CD14-positive monocyte (primary cell): Measurements from ENCODE around the gene P3H3. TPM values are rescaled to one million over a fixed set of nuclear protein-coding genes. Genes with fewer than 3 reads are reported as not detected.

Source experiments
- DNase-seq, 3 donors: peaks; one replicate each; pipeline ENCODE4 v3.0.0-alpha.2; 2011 to 2022
- H2AFZ ChIP-seq: 2 replicates; pipeline ENCODE4 v1.6.0; 2012; ENCODE audit warnings: mild to moderate bottlenecking, low read depth, low read length, inconsistent platforms; ENCODE audit not compliant: insufficient read depth, poor library complexity, severe bottlenecking
- H3K27ac ChIP-seq, 2 donors: 1 replicate in 1 of 2; 2 replicates in 1 of 2; pipeline ENCODE4 v1.5.1; 2012 to 2013; ENCODE audit warnings: low read length in 2 of 2, control low read depth in 1 of 2, inconsistent platforms in 1 of 2, low read depth in 1 of 2, mild to moderate bottlenecking in 1 of 2
- H3K27me3 ChIP-seq, 2 donors: one replicate each; pipeline versions ENCODE4 v1.6.0 to v1.6.1; 2011 to 2013; ENCODE audit warnings: low read length in 2 of 2; ENCODE audit not compliant: control insufficient read depth in 2 of 2, insufficient read depth in 2 of 2
- H3K36me3 ChIP-seq, 2 donors: replicated peaks in 1 of 2; 1 replicate in 1 of 2; 2 replicates in 1 of 2; pipeline versions ENCODE4 v1.5.1 to v1.6.1; 2012 to 2013; ENCODE audit warnings: low read length in 2 of 2, control low read depth in 1 of 2, inconsistent platforms in 1 of 2, mild to moderate bottlenecking in 1 of 2; ENCODE audit not compliant: insufficient read depth in 2 of 2, control insufficient read depth in 1 of 2
- H3K4me1 ChIP-seq, 2 donors: 1 replicate in 1 of 2; 2 replicates in 1 of 2; pipeline versions ENCODE4 v1.5.1 to v1.6.1; 2012 to 2013; ENCODE audit warnings: low read length in 2 of 2, control low read depth in 1 of 2, inconsistent platforms in 1 of 2, mild to moderate bottlenecking in 1 of 2, moderate library complexity in 1 of 2; ENCODE audit not compliant: insufficient read depth in 2 of 2, control insufficient read depth in 1 of 2
- H3K4me2 ChIP-seq: replicated peaks from 2 replicates; pipeline ENCODE3; 2012; ENCODE audit warnings: low read length, moderate library complexity, mild to moderate bottlenecking; ENCODE audit not compliant: poor library complexity, severe bottlenecking; ENCODE audit errors: extremely low read depth
- H3K4me3 ChIP-seq, 3 experiments: fragments of 200-600 bp in 1 of 3; sonication (generic) in 1 of 3; replicated peaks in 1 of 3; 1 replicate in 2 of 3; 2 replicates in 1 of 3; pipeline ENCODE4 v1.5.1; 2011 to 2013; ENCODE audit warnings: low read length in 3 of 3, mild to moderate bottlenecking in 3 of 3, control low read depth in 2 of 3, low read depth in 2 of 3, inconsistent platforms in 1 of 3, moderate library complexity in 1 of 3
- H3K79me2 ChIP-seq: 2 replicates; pipeline ENCODE4 v1.6.0; 2012; ENCODE audit warnings: mild to moderate bottlenecking, control low read depth, inconsistent platforms, low read length, moderate library complexity; ENCODE audit not compliant: insufficient read depth
- H3K9ac ChIP-seq: 2 replicates; pipeline ENCODE4 v1.6.0; 2017; ENCODE audit warnings: low read length, mild to moderate bottlenecking; ENCODE audit not compliant: insufficient read depth, poor library complexity, severe bottlenecking
- H3K9me3 ChIP-seq, 2 donors: replicated peaks in 1 of 2; 1 replicate in 1 of 2; 2 replicates in 1 of 2; pipeline versions ENCODE4 v1.5.1 to v1.6.1; 2012 to 2013; ENCODE audit warnings: low read length in 2 of 2, control low read depth in 1 of 2; ENCODE audit not compliant: control insufficient read depth in 1 of 2, insufficient read depth in 1 of 2
- H4K20me1 ChIP-seq: 2 replicates; pipeline ENCODE4 v1.6.0; 2012; ENCODE audit warnings: mild to moderate bottlenecking, low read length, control low read depth, moderate library complexity; ENCODE audit not compliant: insufficient read depth
- H3K27ac Mint-ChIP-seq, 7 donors: one replicate each; pipeline ENCODE4 v1.8.0; 2020; ENCODE audit warnings: mild to moderate bottlenecking in 7 of 7, mixed read lengths in 7 of 7, moderate library complexity in 6 of 7, inconsistent platforms in 2 of 7
- H3K27me3 Mint-ChIP-seq, 3 donors: one replicate each; pipeline ENCODE4 v1.8.0; 2021 to 2022; ENCODE audit warnings: low read depth in 3 of 3, mild to moderate bottlenecking in 3 of 3, mixed read lengths in 3 of 3, moderate library complexity in 3 of 3, inconsistent platforms in 1 of 3
- H3K36me3 Mint-ChIP-seq, 2 donors: one replicate each; pipeline ENCODE4 v1.8.0; 2020; ENCODE audit warnings: mixed read lengths in 2 of 2, inconsistent platforms in 1 of 2, mild to moderate bottlenecking in 1 of 2
- H3K4me1 Mint-ChIP-seq: one replicate; pipeline ENCODE4 v1.8.0; 2020; ENCODE audit warnings: mild to moderate bottlenecking, mixed read lengths
- H3K4me3 Mint-ChIP-seq, 2 donors: one replicate each; pipeline ENCODE4 v1.8.0; 2020; ENCODE audit warnings: mild to moderate bottlenecking in 2 of 2, mixed read lengths in 2 of 2, moderate library complexity in 1 of 2
- H3K9me3 Mint-ChIP-seq, 7 donors: one replicate each; pipeline ENCODE4 v1.8.0; 2020 to 2022; ENCODE audit warnings: mixed read lengths in 7 of 7, mild to moderate bottlenecking in 6 of 7, moderate library complexity in 6 of 7, inconsistent platforms in 2 of 7
- CTCF ChIP-seq: fragments of 200-600 bp; IDR thresholded peaks from one replicate; pipeline ENCODE4 v1.8.0; 2022; ENCODE audit warnings: antibody characterized with exemption, mild to moderate bottlenecking
- WGBS: methylation state at CpG from one replicate; pipeline ENCODE4 v1.1.5; 2013; ENCODE audit warnings: missing lambda C conversion rate; ENCODE audit not compliant: insufficient coverage; 5-methylcytosine and 5-hydroxymethylcytosine counted together
- intact Hi-C, 2 donors: fragments of 100-400 bp; cut with micrococcal nuclease; formaldehyde crosslinking; loops; one replicate each; pipeline versions ENCODE4 v1.15.0 to v1.15.1; 2023
- polyA plus RNA-seq, 3 donors: library from polyadenylated mRNA; depleted of rRNA in 1 of 3; unstranded in 2 of 3; stranded (reverse) in 1 of 3; fragments of 300-500 nt in 2 of 3; fragments of >200 nt in 1 of 3; fragmentation: Illumina TruSeq in 2 of 3; gene quantifications; 1 replicate in 2 of 3; 2 replicates in 1 of 3; pipeline ENCODE4 v1.2.3, GENCODE V29; 2012 to 2021

Gene P3H3
- polyA plus RNA-seq, 3 donors = 0.56 TPM; not detected in 2

DNA sequence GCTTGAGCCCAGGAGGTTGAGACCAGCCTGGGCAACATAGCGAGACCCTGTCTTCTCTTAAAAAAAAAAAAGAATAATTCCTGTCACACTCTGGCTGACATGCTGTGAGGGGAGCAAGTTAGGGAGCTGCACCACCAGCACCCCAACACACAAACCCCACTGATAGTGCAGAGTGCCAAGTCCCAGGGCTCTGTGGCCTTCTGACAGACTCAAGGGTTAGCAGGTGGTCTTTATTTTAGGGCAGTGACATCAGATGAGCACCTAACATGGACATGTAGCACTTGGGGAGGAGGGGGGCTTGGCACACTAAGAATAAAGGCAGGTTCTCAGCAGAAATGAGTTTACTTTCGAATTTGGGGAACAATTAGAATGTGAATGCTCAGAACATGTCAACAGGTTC is 30.6 kb downstream of the P3H3 start:
- Histone ChIP-seq H3K27me3 (no peaks in the 10 kb centered on the region), H2AFZ (no peak overlapping the region), H4K20me1 (peaks cover 9% of the 10 kb centered on the region), H3K9ac (no peak overlapping the region), H3K79me2 (peaks cover 14% of the 10 kb centered on the region), H3K4me3 (no peak overlapping the region), H3K4me2 (no peak overlapping the region), H3K9me3 (no peaks in the 10 kb centered on the region), H3K36me3 (peaks cover 84 to 91% of the 10 kb centered on the region in 2 donors), H3K4me1 (no peaks in the 10 kb centered on the region), H3K27ac (no peak overlapping the region)
- no peak for TF ChIP-seq CTCF
- no peak overlapping the region for H3K4me3 Mint-ChIP-seq
- DNase-seq = no peak
- no peak overlapping the region for H3K27ac Mint-ChIP-seq
- peaks cover 3% of the 10 kb centered on the region for H3K4me1 Mint-ChIP-seq
- 100% methylated on average over 1 of the region's 2 CpGs for WGBS
- peaks cover 0 to 1% (median 0%) of the 10 kb centered on the region in 7 donors for H3K9me3 Mint-ChIP-seq
- intact Hi-C loops = loop anchor here in 1 of 2 donors (5.0 to 10.0 kb wide), 2 partner anchors 46 to 114 kb away; partner anchors contain the start of genes EMG1, LRRC23 and PHB2
- peaks cover 0 to 3% (median 0%) of the 10 kb centered on the region in 3 donors for H3K27me3 Mint-ChIP-seq
- H3K36me3 Mint-ChIP-seq = peaks cover 87 to 90% of the 10 kb centered on the region in 2 donors

DNA sequence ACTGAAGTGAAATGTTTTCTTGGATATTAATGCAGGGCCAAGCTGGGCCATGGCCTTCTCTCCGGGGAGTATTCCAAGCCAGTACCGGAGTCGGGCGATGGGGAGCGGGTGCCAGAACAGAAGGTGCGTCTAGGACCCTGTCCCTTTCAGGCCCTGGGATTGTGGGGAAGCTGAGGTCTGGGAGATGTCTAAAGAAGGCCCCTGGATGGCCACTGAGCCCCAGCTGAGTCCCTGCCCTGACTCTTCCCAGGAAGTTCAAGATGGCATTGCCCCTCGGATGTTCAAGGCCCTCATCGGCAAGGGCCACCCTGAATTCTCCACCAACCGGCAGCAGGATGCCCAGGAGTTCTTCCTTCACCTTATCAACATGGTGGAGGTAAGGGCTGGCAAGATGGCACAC is 31.9 kb downstream of the P3H3 start:
- Histone ChIP-seq H3K36me3 (peaks cover 94 to 100% of the 10 kb centered on the region in 2 donors), H3K9ac (no peak overlapping the region), H3K27me3 (no peaks in the 10 kb centered on the region), H3K79me2 (peaks cover 4% of the 10 kb centered on the region), H3K9me3 (no peaks in the 10 kb centered on the region), H3K4me3 (no peak overlapping the region), H4K20me1 (no peaks in the 10 kb centered on the region), H3K4me2 (no peak overlapping the region), H2AFZ (no peak overlapping the region), H3K27ac (no peak overlapping the region), H3K4me1 (no peaks in the 10 kb centered on the region)
- H3K4me1 Mint-ChIP-seq = no peaks in the 10 kb centered on the region
- no peak for DNase-seq
- peaks cover 91 to 99% of the 10 kb centered on the region in 2 donors for H3K36me3 Mint-ChIP-seq
- H3K27ac Mint-ChIP-seq = no peak overlapping the region
- H3K9me3 Mint-ChIP-seq = peaks cover 0 to 1% (median 0%) of the 10 kb centered on the region in 7 donors
- H3K4me3 Mint-ChIP-seq = no peak overlapping the region
- WGBS = 95% methylated on average over 6 of the region's 9 CpGs
- intact Hi-C loops = no loop called here
- TF ChIP-seq CTCF = no peak
- peaks cover 0 to 5% (median 0%) of the 10 kb centered on the region in 3 donors for H3K27me3 Mint-ChIP-seq
